HG03064 (cell line): Measurements from ENCODE around the gene TRAPPC3.

Source experiments
- ATAC-seq: cut with Tn5 transposase; IDR thresholded peaks from one replicate; pipeline ENCODE4 v1.9.1; 2021; ENCODE audit warnings: low read depth; ENCODE audit not compliant: unreplicated experiment

The TRAPPC3 gene

GRCh38 chr1:36154765-36155407, 5.6 kb upstream of the TRAPPC3 start:
- no peak for ATAC-seq

GRCh38 chr1:36154335-36154734, 5.0 kb upstream of the TRAPPC3 start:
- ATAC-seq: no peak

GRCh38 chr1:36153476-36153875, 4.2 kb upstream of the TRAPPC3 start:
- no peak for ATAC-seq

GRCh38 chr1:36151845-36152203, 2.5 kb upstream of the TRAPPC3 start:
- ATAC-seq: no peak

GRCh38 chr1:36151134-36151844, 2.0 kb upstream of the TRAPPC3 start:
- ATAC-seq: no peak

GRCh38 chr1:36150296-36151133, 1.2 kb upstream of the TRAPPC3 start:
- peak; percentile 47 for ATAC-seq

GRCh38 chr1:36149973-36150295, 648 bp upstream of the TRAPPC3 start:
- no peak for ATAC-seq

- no peak for ATAC-seq
These were observed 457 bp downstream of the TRAPPC3 start for GRCh38 chr1:36148821-36149236.

- no peak for ATAC-seq
These were observed 4.9 kb downstream of the TRAPPC3 start for GRCh38 chr1:36144413-36144812.

GRCh38 chr1:36143424-36143823, 5.9 kb downstream of the TRAPPC3 start:
- no peak for ATAC-seq

- no peak for ATAC-seq
These were observed 7.2 kb downstream of the TRAPPC3 start for GRCh38 chr1:36142121-36142520.

- no peak for ATAC-seq
These were observed 9.8 kb downstream of the TRAPPC3 start for GRCh38 chr1:36139521-36139920.

GRCh38 chr1:36137776-36138175, 11.5 kb downstream of the TRAPPC3 start:
- ATAC-seq: no peak

- no peak for ATAC-seq
These were observed 12.1 kb downstream of the TRAPPC3 start for GRCh38 chr1:36137226-36137625.

GRCh38 chr1:36136535-36136934, 12.8 kb downstream of the TRAPPC3 start:
- ATAC-seq: no peak

GRCh38 chr1:36135796-36136195, 13.5 kb downstream of the TRAPPC3 start:
- ATAC-seq: no peak

- no peak for ATAC-seq
These were observed 14.0 kb downstream of the TRAPPC3 start for GRCh38 chr1:36135330-36135667.

- no peak for ATAC-seq
These were observed 14.6 kb downstream of the TRAPPC3 start for GRCh38 chr1:36134505-36135329.

- no peak for ATAC-seq
These were observed 15.3 kb downstream of the TRAPPC3 start for GRCh38 chr1:36134031-36134430.

- ATAC-seq: no peak
These were observed 15.8 kb downstream of the TRAPPC3 start for GRCh38 chr1:36133484-36133883.

GRCh38 chr1:36132029-36132428, 17.3 kb downstream of the TRAPPC3 start:
- no peak for ATAC-seq
